Measurements from ENCODE around the gene NTMT1.

Gene NTMT1

DNA sequence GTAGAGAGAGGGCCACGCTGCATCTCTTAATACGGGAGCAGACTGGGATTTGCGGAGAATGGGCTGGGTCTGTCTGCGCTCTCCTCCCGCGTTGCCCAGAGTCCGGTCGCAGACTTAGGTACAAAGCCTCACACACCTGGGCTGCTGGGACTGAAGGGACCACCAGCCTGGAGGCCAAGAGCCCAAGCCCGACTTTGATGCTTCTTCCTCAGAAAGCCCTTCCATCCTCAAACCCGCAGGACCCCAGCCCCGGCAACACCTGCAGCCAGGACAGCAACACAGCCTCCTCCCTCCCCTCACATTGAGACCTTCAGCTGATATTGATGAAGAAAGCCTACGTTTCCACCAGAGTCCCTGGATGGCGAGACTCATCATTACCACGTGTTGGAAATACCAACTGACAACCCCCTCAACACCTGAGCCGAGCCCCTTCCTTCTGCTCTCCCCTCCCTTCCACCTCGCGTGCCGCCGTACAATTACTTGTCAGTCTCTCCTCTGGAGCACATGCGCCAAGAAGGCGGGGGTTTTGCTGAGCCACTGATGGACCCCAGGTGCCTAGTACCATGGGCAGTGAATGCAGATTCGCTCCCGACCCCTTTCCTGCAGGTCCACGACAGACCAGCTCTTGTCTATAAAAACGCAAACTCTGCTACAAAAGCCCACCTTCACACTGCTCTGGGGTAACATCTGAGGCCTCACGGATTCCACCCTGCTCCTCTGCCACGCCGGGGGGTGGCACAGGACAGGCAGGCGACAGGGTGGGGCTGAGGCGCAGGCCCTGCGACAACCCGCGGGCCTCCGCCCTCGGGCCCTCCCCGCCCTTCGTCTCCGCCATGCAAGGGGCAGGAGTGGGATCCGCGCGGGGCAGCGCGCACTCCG, 15.1 kb downstream of the NTMT1 start:
- H3K4me3 Mint-ChIP-seq: peak overlapping the region; percentile 90
- H3K9me3 Mint-ChIP-seq: no peaks in the 10 kb centered on the region
- peak overlapping the region; percentile 82 for H3K27ac Mint-ChIP-seq
- no peaks in the 10 kb centered on the region for H3K27me3 Mint-ChIP-seq
- intact Hi-C loops (cut with micrococcal nuclease): loop anchor here (10.0 kb wide), 1 partner anchor 84 kb away; no protein-coding TSS in a partner anchor
- H3K36me3 Mint-ChIP-seq (ENCODE audit: low read depth): peaks cover 47% of the 10 kb centered on the region
- H3K4me1 Mint-ChIP-seq (ENCODE audit: low read depth): peaks cover 50% of the 10 kb centered on the region

DNA sequence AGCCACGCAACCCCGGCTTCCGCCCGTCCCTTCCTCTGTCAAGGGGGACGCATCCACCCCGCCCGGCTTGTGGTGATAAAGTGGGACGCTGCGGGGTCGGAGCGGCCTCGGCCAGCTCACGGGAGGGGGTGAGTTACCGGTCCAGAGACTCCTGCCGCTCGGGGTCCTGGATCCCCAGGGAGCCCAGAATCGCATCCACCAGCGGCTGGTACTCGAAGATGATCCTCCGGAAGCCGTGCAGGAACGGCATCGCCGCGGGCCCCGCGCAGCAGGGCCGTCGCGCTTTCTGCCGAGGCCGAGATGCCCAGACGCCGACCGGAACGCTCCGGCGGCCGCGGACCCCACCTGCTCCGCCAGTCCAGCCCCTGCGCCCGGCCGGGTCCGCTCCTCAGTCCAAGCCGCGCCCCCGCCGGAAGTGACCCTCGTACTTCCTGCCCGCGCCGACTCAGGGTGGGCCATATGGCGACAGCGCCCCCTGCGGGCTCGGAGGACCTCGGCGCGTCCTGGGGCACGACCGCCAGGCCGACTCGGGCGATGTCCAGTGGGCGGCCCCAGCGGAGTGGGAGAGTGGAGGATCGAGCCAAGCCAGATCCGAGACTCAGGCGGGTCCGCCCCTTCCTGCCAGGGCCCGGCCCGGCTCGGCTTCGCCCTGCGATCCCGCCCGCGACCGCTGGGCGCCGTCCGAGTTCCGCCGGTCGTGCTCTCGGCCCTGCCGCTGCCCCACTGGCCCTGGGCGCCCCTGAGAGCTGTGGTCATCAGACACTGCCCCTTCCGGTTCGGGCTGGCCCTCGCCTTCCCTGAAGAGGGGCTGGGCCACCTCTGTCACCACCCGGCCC, 16.0 kb downstream of the NTMT1 start, which contains the start of gene ASB6:
Gene ASB6, minus strand, starts transcription at position 402 of the 836 bp plus-strand sequence. Its CDS starts 152 bp downstream, at position 250.
- peaks cover 4% of the 10 kb centered on the region for H3K27me3 Mint-ChIP-seq
- intact Hi-C loops (cut with micrococcal nuclease): loop anchor here (2.0 to 10.0 kb wide), 3 partner anchors 15 to 143 kb away; partner anchors contain the start of gene NTMT1
- H3K9me3 Mint-ChIP-seq: no peaks in the 10 kb centered on the region
- peak within 1 kb of the TSS; percentile 90 for H3K4me3 Mint-ChIP-seq
- peak within 1 kb of the TSS; percentile 82 for H3K27ac Mint-ChIP-seq
- H3K36me3 Mint-ChIP-seq (ENCODE audit: low read depth): peaks cover 38% of the 10 kb centered on the region
- H3K4me1 Mint-ChIP-seq (ENCODE audit: low read depth): peaks cover 47% of the 10 kb centered on the region

DNA sequence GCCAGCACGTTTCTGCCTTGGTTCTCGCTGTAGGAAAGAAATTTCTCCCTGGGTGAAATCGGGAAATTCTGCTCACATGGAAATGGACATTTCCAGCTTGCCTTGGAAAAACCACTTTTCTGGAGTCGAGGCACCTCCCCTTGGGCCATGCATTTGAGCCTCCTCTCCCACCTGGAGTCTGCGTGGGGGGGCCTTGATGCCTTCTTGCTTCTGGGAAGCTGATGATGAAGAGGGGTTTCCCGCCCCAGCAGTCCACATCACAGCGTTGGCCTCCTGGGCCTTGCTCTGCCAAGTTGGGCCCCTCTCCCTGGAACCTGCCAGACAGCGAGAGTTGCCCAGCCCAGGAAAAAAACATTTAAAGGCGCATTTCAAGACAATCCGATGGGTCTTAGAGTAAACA, 17.7 kb downstream of the NTMT1 start:
- H3K9me3 Mint-ChIP-seq: no peaks in the 10 kb centered on the region
- H3K27ac Mint-ChIP-seq: no peak overlapping the region
- peaks cover 21% of the 10 kb centered on the region for H3K36me3 Mint-ChIP-seq (ENCODE audit: low read depth)
- intact Hi-C loops (cut with micrococcal nuclease): loop anchor here (2.0 to 10.0 kb wide), 3 partner anchors 17 to 141 kb away; partner anchors contain the start of gene NTMT1
- peaks cover 4% of the 10 kb centered on the region for H3K27me3 Mint-ChIP-seq
- H3K4me3 Mint-ChIP-seq: no peak overlapping the region
- peaks cover 30% of the 10 kb centered on the region for H3K4me1 Mint-ChIP-seq (ENCODE audit: low read depth)

DNA sequence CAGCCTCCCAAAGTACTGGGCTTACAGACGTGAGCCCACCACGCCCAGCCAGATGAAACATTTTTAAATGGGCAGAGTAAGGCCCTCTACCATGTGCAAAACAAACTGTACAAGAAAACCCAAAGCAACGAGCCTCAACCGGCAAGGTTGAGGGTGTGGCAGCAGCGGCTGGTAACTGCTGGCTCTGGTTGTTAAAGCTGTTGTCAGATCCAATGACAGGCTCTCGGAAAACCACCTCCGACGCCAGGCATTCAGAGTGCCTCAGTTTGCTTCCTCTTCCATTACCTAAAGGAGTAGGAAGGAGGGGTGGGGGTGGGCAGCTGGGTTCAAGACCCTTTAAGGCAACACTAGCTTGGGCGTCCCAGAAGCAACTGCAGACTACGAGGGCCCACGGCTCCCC, 18.4 kb downstream of the NTMT1 start:
- intact Hi-C loops (cut with micrococcal nuclease): loop anchor here (10.0 kb wide), 1 partner anchor 80 kb away; no protein-coding TSS in a partner anchor
- Mint-ChIP-seq H3K36me3 (ENCODE audit: low read depth) (peaks cover 14% of the 10 kb centered on the region), H3K27me3 (peaks cover 4% of the 10 kb centered on the region), H3K27ac (no peak overlapping the region), H3K4me3 (no peak overlapping the region), H3K4me1 (ENCODE audit: low read depth) (peaks cover 27% of the 10 kb centered on the region), H3K9me3 (no peaks in the 10 kb centered on the region)

DNA sequence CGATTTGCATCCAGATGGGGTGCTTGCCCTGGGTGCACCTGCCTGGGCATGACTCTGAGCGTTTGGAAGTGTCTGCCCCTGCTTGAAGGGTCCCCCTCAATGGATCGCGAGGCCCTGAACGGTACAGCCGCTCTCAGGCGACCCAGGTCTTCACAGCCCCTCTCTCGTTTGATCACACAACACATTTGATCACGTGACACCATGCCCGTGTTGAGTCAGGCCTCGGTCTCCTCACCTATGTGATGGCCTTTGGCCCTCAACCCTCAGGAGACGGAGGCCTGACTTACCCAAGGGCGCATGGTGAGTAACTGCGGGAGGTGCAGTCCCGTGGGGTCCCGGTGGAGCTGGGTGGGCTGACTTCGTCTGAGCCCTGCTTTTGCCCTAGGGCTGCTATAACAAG, 18.9 kb downstream of the NTMT1 start:
- H3K27ac Mint-ChIP-seq: no peak overlapping the region

DNA sequence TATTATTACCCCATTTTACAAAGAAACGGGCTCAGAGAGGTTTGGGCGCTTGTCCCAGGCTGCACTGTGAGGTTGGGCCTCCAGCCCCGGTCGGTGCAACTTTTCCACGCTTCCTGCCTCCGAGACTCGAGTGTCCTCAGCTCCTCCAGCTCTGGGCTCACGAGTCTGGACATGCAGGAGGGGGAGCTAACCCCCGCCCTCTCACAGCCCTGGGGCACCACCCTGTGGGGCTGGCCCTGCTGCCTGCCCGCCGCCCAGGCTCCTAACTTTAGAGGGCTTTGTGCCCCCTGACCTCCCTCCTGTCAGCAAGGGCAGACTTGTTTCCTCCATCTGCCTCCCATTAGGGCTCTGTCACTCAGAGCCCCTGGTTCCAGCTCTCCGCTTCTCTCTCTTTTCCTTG, 20.3 kb downstream of the NTMT1 start:
- intact Hi-C loops (cut with micrococcal nuclease): loop anchor here (10.0 kb wide), 1 partner anchor 79 kb away; no protein-coding TSS in a partner anchor
- H3K9me3 Mint-ChIP-seq: no peaks in the 10 kb centered on the region
- peaks cover 8% of the 10 kb centered on the region for H3K4me1 Mint-ChIP-seq (ENCODE audit: low read depth)
- H3K27ac Mint-ChIP-seq: no peak overlapping the region
- peaks cover 4% of the 10 kb centered on the region for H3K36me3 Mint-ChIP-seq (ENCODE audit: low read depth)
- H3K4me3 Mint-ChIP-seq: no peak overlapping the region
- peaks cover 7% of the 10 kb centered on the region for H3K27me3 Mint-ChIP-seq

More for the DNA sequence above, 18.9 kb downstream of the NTMT1 start:
- intact Hi-C loops (cut with micrococcal nuclease): loop anchor here (10.0 kb wide), 1 partner anchor 80 kb away; no protein-coding TSS in a partner anchor
- Mint-ChIP-seq H3K9me3 (no peaks in the 10 kb centered on the region), H3K36me3 (ENCODE audit: low read depth) (peaks cover 9% of the 10 kb centered on the region), H3K27me3 (peaks cover 4% of the 10 kb centered on the region), H3K4me3 (no peak overlapping the region), H3K4me1 (ENCODE audit: low read depth) (peaks cover 22% of the 10 kb centered on the region)

DNA sequence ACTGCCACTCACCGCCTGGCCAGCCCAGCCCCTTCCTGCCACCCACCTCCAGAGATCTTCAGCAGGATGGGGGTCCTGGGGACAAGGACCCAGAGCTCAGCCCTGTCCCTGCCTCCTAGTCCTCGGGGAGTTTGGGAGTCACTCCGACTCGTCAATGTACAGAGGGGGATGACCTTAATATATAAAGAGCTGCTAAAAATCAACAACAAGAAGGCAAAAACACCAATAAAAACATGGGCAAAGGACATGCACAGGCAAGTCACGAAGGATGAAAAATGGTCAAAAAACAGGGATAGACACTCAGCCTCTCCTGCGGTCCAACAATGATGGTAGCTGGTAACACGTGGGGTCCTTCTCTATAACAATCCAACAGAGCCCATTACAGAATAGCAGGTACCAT, 20.7 kb downstream of the NTMT1 start:
- Mint-ChIP-seq H3K36me3 (ENCODE audit: low read depth) (no peaks in the 10 kb centered on the region), H3K27me3 (peaks cover 10% of the 10 kb centered on the region), H3K4me1 (ENCODE audit: low read depth) (peaks cover 5% of the 10 kb centered on the region), H3K9me3 (no peaks in the 10 kb centered on the region), H3K27ac (no peak overlapping the region), H3K4me3 (no peak overlapping the region)
- intact Hi-C loops (cut with micrococcal nuclease): loop anchor here (10.0 kb wide), 1 partner anchor 78 kb away; no protein-coding TSS in a partner anchor

DNA sequence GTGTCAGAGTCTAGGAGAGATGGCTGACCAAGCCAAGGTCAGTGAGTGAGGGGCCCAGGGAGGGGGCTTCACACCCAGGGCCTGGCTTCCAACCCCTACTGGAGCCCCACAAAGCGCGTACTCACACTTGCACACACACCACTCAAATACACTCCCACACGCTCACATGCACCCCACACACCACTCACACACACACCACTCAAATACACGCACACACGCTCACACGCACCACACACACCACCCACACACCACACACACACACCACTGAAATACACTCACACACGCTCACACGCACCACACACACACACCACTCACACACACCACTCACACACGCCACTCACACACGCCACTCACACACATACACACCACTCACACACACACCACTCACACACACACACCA, 21.7 kb downstream of the NTMT1 start:
- Mint-ChIP-seq H3K9me3 (no peaks in the 10 kb centered on the region), H3K36me3 (ENCODE audit: low read depth) (no peaks in the 10 kb centered on the region), H3K4me3 (no peak overlapping the region), H3K27ac (no peak overlapping the region), H3K4me1 (ENCODE audit: low read depth) (peaks cover under 1% of the 10 kb centered on the region), H3K27me3 (peaks cover 10% of the 10 kb centered on the region)
- intact Hi-C loops (cut with micrococcal nuclease): loop anchor here (10.0 kb wide), 1 partner anchor 77 kb away; no protein-coding TSS in a partner anchor

DNA sequence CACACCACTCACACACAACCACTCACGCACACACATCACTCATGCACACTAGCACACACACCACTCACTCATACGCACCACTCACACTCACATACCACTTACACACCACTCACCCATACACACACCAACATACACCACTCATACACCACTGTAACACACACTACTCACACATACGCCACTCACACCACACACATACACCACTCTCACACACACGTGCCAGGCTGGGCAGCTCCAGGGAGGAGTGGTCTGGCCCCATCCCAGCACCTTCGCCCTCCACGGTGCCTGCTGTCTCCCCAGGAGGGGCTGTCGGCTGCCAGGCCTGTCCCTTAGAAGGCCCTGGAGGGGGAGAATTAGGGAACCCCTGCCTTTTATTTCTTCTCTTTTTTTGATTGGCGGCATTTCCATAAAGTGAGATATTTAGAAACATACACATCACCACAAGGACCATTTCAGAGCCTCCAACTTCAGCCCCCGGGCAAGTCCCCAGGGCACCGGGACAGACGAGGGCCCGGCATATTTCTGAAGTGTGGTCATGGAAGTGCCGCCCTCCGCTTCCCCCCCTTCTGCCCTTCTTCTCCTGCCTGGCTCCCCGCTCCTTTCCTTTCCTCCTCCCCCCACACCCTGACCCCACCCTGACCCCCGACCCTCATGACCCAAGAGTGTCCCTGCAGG, 22.3 kb downstream of the NTMT1 start:
- H3K27me3 Mint-ChIP-seq: peaks cover 11% of the 10 kb centered on the region
- H3K9me3 Mint-ChIP-seq: no peaks in the 10 kb centered on the region
- H3K36me3 Mint-ChIP-seq (ENCODE audit: low read depth): no peaks in the 10 kb centered on the region
- intact Hi-C loops (cut with micrococcal nuclease): loop anchor here (10.0 kb wide), 1 partner anchor 77 kb away; no protein-coding TSS in a partner anchor
- no peak overlapping the region for H3K27ac Mint-ChIP-seq
- no peaks in the 10 kb centered on the region for H3K4me1 Mint-ChIP-seq (ENCODE audit: low read depth)
- no peak overlapping the region for H3K4me3 Mint-ChIP-seq

DNA sequence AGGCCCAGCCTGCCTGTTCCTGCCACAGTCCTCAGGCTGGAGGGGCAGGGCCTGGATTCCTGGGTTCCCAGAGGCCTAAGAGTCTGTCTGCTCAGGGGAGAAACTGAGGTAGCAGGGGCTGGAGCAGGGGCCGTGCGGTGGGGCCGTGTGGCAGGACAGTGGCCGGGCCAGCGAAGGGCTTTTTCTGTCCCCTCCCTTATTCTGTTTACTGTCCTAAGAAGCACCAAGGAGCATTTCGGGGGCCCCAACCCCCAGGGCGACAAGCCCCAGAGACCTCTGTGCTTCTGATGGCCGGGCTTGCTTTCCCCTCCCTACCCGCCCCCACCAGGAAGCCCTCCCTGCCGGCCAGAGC, 22.8 kb downstream of the NTMT1 start:
- H3K4me1 Mint-ChIP-seq (ENCODE audit: low read depth): no peaks in the 10 kb centered on the region

DNA sequence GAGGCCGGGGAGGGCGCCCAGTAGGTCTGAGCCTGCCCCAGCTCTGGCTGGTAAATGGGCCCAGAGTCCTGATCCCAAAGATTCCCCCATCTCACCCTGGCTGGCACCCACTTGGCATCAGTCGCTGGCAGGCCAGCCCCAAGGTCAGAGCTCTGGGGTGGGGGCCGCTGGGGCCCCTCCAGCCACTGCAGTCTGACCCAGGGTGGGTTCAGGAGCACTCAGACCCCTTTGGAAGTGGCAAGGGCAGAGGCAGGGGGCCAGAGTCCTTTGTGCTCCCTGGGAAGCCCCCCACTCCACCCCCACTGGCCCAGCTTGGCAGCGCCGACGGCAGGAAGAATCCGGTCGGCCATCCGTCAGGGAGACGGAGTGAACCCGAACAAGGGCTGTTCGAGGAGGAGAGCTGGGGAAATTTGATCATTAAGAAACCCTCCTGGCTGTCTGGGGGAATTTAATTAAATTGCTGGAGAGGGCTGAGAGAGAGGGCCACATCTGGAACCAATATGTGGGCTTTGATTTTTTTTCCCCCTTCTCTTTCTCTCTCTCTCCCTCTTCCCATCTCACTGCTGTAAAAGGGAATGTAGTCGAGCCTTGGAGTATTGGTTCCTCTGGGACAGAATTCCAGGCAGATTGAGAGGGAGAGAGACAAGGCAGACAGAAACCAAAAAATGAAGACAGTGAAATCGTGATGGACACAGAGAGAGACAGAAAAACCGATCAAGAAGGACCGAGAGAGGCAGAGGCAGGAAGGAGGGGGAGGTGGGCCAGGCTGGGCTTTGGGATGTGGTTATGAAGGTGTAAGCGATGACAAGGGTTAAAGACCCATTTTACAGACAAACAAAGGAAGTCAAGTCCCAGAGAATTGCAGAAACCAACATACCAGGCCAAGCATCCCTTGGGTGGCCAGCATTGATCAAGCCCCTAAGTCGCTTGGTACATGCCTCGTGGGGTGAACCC, 24.0 kb downstream of the NTMT1 start:
- no peak overlapping the region for H3K27ac Mint-ChIP-seq

More for the DNA sequence above, 22.8 kb downstream of the NTMT1 start:
- Mint-ChIP-seq H3K27me3 (peaks cover 16% of the 10 kb centered on the region), H3K27ac (no peak overlapping the region), H3K9me3 (no peaks in the 10 kb centered on the region), H3K4me3 (no peak overlapping the region), H3K36me3 (ENCODE audit: low read depth) (no peaks in the 10 kb centered on the region)
- intact Hi-C loops (cut with micrococcal nuclease): loop anchor here (10.0 kb wide), 1 partner anchor 76 kb away; no protein-coding TSS in a partner anchor

DNA sequence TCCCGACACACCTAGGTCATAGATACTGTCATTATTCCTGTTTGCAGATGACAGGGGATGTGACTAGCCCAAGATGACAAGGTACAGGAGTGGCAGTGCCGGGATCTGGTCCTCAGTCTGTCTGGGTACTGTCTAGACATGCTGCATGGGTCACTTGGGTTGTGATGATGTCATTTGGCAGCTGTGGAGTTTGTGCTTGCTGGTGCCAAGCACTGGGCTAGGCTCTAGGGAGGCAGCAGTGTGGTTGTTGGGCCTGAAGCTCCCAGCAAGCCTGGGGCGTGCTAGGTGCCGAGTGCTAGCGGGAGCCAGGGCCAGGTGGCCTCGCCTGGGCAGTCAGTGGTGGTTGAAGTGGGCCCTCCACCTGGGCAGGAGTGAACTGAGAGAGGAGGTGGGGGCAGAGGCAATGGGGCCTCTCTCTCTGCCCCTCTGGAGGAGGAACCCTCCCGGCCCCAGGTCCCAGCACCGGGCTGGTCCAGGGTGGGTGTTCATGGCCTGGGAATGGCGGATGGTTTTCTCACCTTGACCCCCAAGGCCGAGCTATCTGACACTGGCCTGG, 24.8 kb downstream of the NTMT1 start:
- Mint-ChIP-seq H3K9me3 (no peaks in the 10 kb centered on the region), H3K36me3 (ENCODE audit: low read depth) (no peaks in the 10 kb centered on the region), H3K27me3 (peaks cover 31% of the 10 kb centered on the region), H3K4me3 (no peak overlapping the region), H3K27ac (no peak overlapping the region), H3K4me1 (ENCODE audit: low read depth) (peaks cover 4% of the 10 kb centered on the region)
- intact Hi-C loops (cut with micrococcal nuclease): no loop called here

More for the DNA sequence above, 24.0 kb downstream of the NTMT1 start:
- Mint-ChIP-seq H3K36me3 (ENCODE audit: low read depth) (no peaks in the 10 kb centered on the region), H3K4me3 (no peak overlapping the region), H3K4me1 (ENCODE audit: low read depth) (no peaks in the 10 kb centered on the region), H3K9me3 (no peaks in the 10 kb centered on the region), H3K27me3 (peaks cover 25% of the 10 kb centered on the region)
- intact Hi-C loops (cut with micrococcal nuclease): loop anchor here (10.0 kb wide), 1 partner anchor 75 kb away; no protein-coding TSS in a partner anchor

All from dendritic cell treated with granulocyte-macrophage colony-stimulating factor and Interleukin-4, amounts not matched to agents 40 ng/mL and 50 ng/mL, for 4 days (primary cell).